Liver (tissue), 9 donors: ENCODE data around the gene SPEF1. TPM values are rescaled to one million over a fixed set of nuclear protein-coding genes. Genes with fewer than 3 reads are reported as not detected.

Experiments
- DNase-seq: peaks from one replicate; pipeline ENCODE4 v3.0.0-alpha.2; 2017; ENCODE audit warnings: low spot score
- H3K27ac ChIP-seq, 2 donors: one replicate each; pipeline ENCODE4 v1.7.0; 2013; ENCODE audit warnings: inconsistent platforms in 2 of 2, low read length in 2 of 2, control low read depth in 1 of 2, low read depth in 1 of 2, mild to moderate bottlenecking in 1 of 2
- H3K27me3 ChIP-seq, 4 donors: one replicate each; pipeline versions ENCODE4 v1.6.1 to v1.7.0; 2013; ENCODE audit warnings: low read length in 3 of 4, inconsistent platforms in 1 of 4, mild to moderate bottlenecking in 1 of 4, moderate library complexity in 1 of 4; ENCODE audit not compliant: control insufficient read depth in 4 of 4, insufficient read depth in 4 of 4
- H3K36me3 ChIP-seq, 4 donors: one replicate each; pipeline versions ENCODE4 v1.6.1 to v1.7.0; 2013; ENCODE audit warnings: low read length in 3 of 4, mild to moderate bottlenecking in 3 of 4, low read depth in 1 of 4, moderate library complexity in 1 of 4; ENCODE audit not compliant: control insufficient read depth in 4 of 4, insufficient read depth in 3 of 4
- H3K4me1 ChIP-seq, 4 donors: one replicate each; pipeline versions ENCODE4 v1.6.1 to v1.7.0; 2013; ENCODE audit warnings: low read length in 3 of 4, mild to moderate bottlenecking in 3 of 4, moderate library complexity in 1 of 4; ENCODE audit not compliant: control insufficient read depth in 4 of 4, insufficient read depth in 4 of 4
- H3K4me3 ChIP-seq, 3 donors: one replicate each; pipeline versions ENCODE4 v1.6.1 to v1.7.0; 2013; ENCODE audit warnings: low read length in 3 of 3, control low read depth in 1 of 3, low read depth in 1 of 3, mild to moderate bottlenecking in 1 of 3
- H3K9ac ChIP-seq, 2 donors: one replicate each; pipeline ENCODE4 v1.7.0; 2013; ENCODE audit warnings: low read length in 2 of 2, mild to moderate bottlenecking in 2 of 2, moderate library complexity in 2 of 2, control low read depth in 1 of 2, low read depth in 1 of 2
- H3K9me3 ChIP-seq, 4 donors: one replicate each; pipeline versions ENCODE4 v1.6.1 to v1.7.0; 2013; ENCODE audit warnings: low read length in 3 of 4; ENCODE audit not compliant: control insufficient read depth in 4 of 4
- ATF3 ChIP-seq: IDR thresholded peaks from 2 replicates; pipeline ENCODE4 v1.6.1; 2016; ENCODE audit warnings: antibody characterized with exemption
- CTCF ChIP-seq: fragments of 150-350 bp; IDR thresholded peaks from 2 replicates; pipeline ENCODE4 v1.5.1; 2017; ENCODE audit warnings: improper control_type of control experiment, low read depth, low read length; ENCODE audit not compliant: missing input control
- EGR1 ChIP-seq, 2 donors: IDR thresholded peaks; 2 replicates each; pipeline ENCODE4 v1.6.1; 2016 to 2018; ENCODE audit warnings: antibody characterized with exemption in 2 of 2, low read depth in 2 of 2
- FOXA1 ChIP-seq: IDR thresholded peaks from 2 replicates; pipeline ENCODE4 v1.6.1; 2016; ENCODE audit warnings: antibody characterized with exemption
- GABPA ChIP-seq, 2 donors: IDR thresholded peaks in 1 of 2; conservative IDR thresholded peaks in 1 of 2; 2 replicates each; pipeline ENCODE4 v1.6.1; 2016; ENCODE audit warnings: antibody characterized with exemption in 2 of 2, mild to moderate bottlenecking in 1 of 2, moderate library complexity in 1 of 2
- HNF4A ChIP-seq, 2 donors: conservative IDR thresholded peaks; 2 replicates each; pipeline ENCODE4 v1.6.1; 2016; ENCODE audit warnings: antibody characterized with exemption in 2 of 2, mild to moderate bottlenecking in 2 of 2
- HNF4G ChIP-seq: IDR thresholded peaks from 2 replicates; pipeline ENCODE4 v1.6.1; 2016; ENCODE audit warnings: antibody characterized with exemption
- MAX ChIP-seq: IDR thresholded peaks from 2 replicates; pipeline ENCODE4 v1.6.1; 2016; ENCODE audit warnings: antibody characterized with exemption
- RAD21 ChIP-seq, 2 donors: IDR thresholded peaks; 2 replicates each; pipeline ENCODE4 v1.6.1; 2016; ENCODE audit warnings: antibody characterized with exemption in 2 of 2, mild to moderate bottlenecking in 2 of 2
- REST ChIP-seq: IDR thresholded peaks from 2 replicates; pipeline ENCODE4 v1.6.1; 2016; ENCODE audit warnings: antibody characterized with exemption, mild to moderate bottlenecking
- RXRA ChIP-seq, 2 donors: IDR thresholded peaks; 2 replicates each; pipeline ENCODE4 v1.6.1; 2017 to 2018; ENCODE audit warnings: antibody characterized with exemption in 2 of 2, mild to moderate bottlenecking in 1 of 2
- SP1 ChIP-seq: IDR thresholded peaks from 2 replicates; pipeline ENCODE4 v1.6.1; 2018; ENCODE audit warnings: antibody characterized with exemption, mild to moderate bottlenecking
- YY1 ChIP-seq: IDR thresholded peaks from 2 replicates; pipeline ENCODE4 v1.6.1; 2016; ENCODE audit warnings: antibody characterized with exemption, mild to moderate bottlenecking
- ZBTB33 ChIP-seq: IDR thresholded peaks from 2 replicates; pipeline ENCODE4 v1.6.1; 2016; ENCODE audit warnings: antibody characterized with exemption
- WGBS: extraction: QIAGEN DNeasy Blood & Tissue Kit; methylation state at CpG from one replicate; pipeline ENCODE4 v1.1.7; 2013; 5-methylcytosine and 5-hydroxymethylcytosine counted together
- polyA plus RNA-seq, 2 donors: library from polyadenylated mRNA; stranded (reverse) in 1 of 2; unstranded in 1 of 2; fragments of 200-250 nt in 1 of 2; fragments of >200 nt in 1 of 2; fragmentation: Nextera tagmentation in 1 of 2; extraction: Ambion mirVana in 1 of 2; gene quantifications; one replicate each; pipeline versions ENCODE4 v1.2.1 to v1.2.3, GENCODE V29; 2013 to 2015
- total RNA-seq, 2 donors: library from RNA; depleted of rRNA; stranded (reverse); fragments of >200 nt; gene quantifications; one replicate each; pipeline ENCODE4 v1.2.3, GENCODE V29; 2014
- donor health status: healthy.
- donor health status: healthy.
- donor health status: healthy.
- donor health status: healthy.
- donor health status: healthy.

The SPEF1 gene
- total and polyA plus RNA-seq, 4 donors: not detected

- no peaks in the 10 kb centered on the region for H3K9me3 ChIP-seq
- peak overlapping the region; percentile 90 to 94 for H3K27ac ChIP-seq
- no peak overlapping the region for H3K4me3 ChIP-seq
- no peaks in the 10 kb centered on the region for H3K36me3 ChIP-seq
- no peak for DNase-seq
- TF ChIP-seq RAD21 (IDR thresholded peaks at IDR 0.05): no peak
- no peak for TF ChIP-seq GABPA (IDR thresholded peaks at IDR 0.05 in 1 of 2, conservative IDR thresholded peaks at IDR 0.05 in 1 of 2)
- no peak for TF ChIP-seq ZBTB33
- TF ChIP-seq REST: no peak
- no peak for TF ChIP-seq MAX
- TF ChIP-seq ATF3: no peak
- TF ChIP-seq RXRA (IDR thresholded peaks at IDR 0.05): no peak
- 96% methylated on average over 9 of the region's 9 CpGs for WGBS
- H3K9ac ChIP-seq: no peak overlapping the region
- peaks cover 9 to 28% (median 21%) of the 10 kb centered on the region in 4 donors for H3K4me1 ChIP-seq
- H3K27me3 ChIP-seq: no peaks in the 10 kb centered on the region
Observed at GRCh38 chr20:3812259-3812681, 31.0 kb upstream of the SPEF1 start.

- H3K4me3 ChIP-seq: peak overlapping the region; percentile 8 to 28 (median 27)
- peak overlapping the region; percentile 90 to 96 for H3K9ac ChIP-seq
- peak overlapping the region; percentile 90 to 94 for H3K27ac ChIP-seq
- no peaks in the 10 kb centered on the region for H3K27me3 ChIP-seq
- DNase-seq: peak; percentile 67
- H3K4me1 ChIP-seq: peaks cover 15 to 34% (median 27%) of the 10 kb centered on the region in 4 donors
- 8% methylated on average over 20 of the region's 20 CpGs for WGBS
- H3K9me3 ChIP-seq: no peaks in the 10 kb centered on the region
- no peaks in the 10 kb centered on the region for H3K36me3 ChIP-seq
- TF ChIP-seq SP1: peak; percentile 91
- TF ChIP-seq MAX: peak; percentile 95
- peak; percentile 70 for TF ChIP-seq FOXA1
- TF ChIP-seq HNF4A (conservative IDR thresholded peaks at IDR 0.05): peak; percentile 47 to 76
- no peak for TF ChIP-seq HNF4G
- peak in 1 of 2 donors; percentile 70 for TF ChIP-seq GABPA (IDR thresholded peaks at IDR 0.05 in 1 of 2, conservative IDR thresholded peaks at IDR 0.05 in 1 of 2)
- peak; percentile 94 for TF ChIP-seq ATF3
- TF ChIP-seq ZBTB33: peak; percentile 71
- TF ChIP-seq CTCF: no peak
- TF ChIP-seq REST: peak; percentile 59
- TF ChIP-seq YY1: peak; percentile 91
- TF ChIP-seq EGR1 (IDR thresholded peaks at IDR 0.05; ENCODE audit: low read depth in 2 of 2): peak in 1 of 2 donors; percentile 78
- peak in 1 of 2 donors; percentile 47 for TF ChIP-seq RAD21 (IDR thresholded peaks at IDR 0.05)
Observed at GRCh38 chr20:3811467-3812258, 30.4 kb upstream of the SPEF1 start.
